ENCODE data around the gene KANSL1.
A peak's percentile ranks its signal among the peaks of the same experiment; 100 is the strongest.
"Not testable (repeated sequence)": the region's sequence is repeated elsewhere in the genome, so short reads cannot be mapped to it uniquely, and the experiment has no call there.

KANSL1 gene

GRCh38 chr17:46192439-46193150 is 634 bp downstream of the KANSL1 start:
- peak; percentile 73 for DNase-seq

DNA sequence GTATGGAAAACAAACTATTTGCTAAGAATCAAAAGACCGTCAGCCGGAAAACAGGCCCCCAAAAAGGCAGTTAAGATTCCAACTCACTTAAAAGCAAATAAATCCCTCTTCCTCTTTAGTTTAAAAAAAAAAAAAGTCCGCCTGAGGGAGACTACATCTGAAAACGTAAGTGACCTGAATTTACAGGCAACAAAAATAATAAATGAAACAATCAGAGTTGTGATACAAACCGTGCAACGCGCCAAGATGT is 1.1 kb downstream of the KANSL1 start:
- DNase-seq: no peak

- peak; percentile 51 for DNase-seq
Observed at GRCh38 chr17:46191322-46192188, 1.7 kb downstream of the KANSL1 start.

- DNase-seq: no peak
Observed at GRCh38 chr17:46190763-46191162, 2.5 kb downstream of the KANSL1 start.

DNA sequence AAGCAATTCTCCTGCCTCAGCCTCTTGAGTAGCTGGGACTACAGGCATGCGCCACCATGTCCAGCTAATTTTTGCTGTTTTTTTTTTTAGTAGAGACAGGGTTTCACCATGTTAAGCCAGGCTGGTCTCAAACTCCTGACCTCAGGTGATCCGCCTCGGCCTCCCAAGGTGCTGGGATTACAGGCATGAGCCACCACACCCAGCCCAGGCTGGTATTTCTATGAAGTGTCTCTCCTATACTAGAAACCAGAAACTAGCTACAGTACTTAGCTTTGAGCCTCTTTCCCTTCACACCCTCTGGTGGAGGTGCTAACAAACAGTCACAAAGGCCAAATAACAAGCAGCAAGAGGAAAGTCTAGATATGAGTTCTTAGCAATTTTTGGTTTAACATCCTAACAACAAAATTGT is 6.4 kb downstream of the KANSL1 start:
- peak; percentile 40 for DNase-seq

- DNase-seq: no peak
Observed at GRCh38 chr17:46184696-46185095, 8.5 kb downstream of the KANSL1 start.

DNA sequence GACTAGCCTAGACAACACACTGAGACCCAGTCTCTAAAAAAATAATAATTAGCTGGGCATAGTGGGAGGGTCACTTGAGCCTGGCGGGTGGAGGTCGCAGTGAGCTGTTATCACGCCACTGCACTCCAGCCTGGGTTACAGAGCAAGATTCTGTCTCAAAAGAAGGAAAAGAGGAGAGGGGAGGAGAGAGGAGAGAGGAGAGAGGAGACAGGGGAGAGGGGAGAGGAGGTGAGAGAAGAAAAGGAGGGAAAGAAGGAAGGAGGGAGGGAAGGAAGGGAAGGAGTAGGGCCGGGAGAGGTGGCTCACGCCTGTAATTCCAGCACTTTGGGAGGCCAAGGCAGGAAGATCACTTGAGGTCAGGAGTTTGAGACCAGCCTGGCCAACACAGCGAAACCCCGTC is 9.8 kb downstream of the KANSL1 start:
- DNase-seq: not testable (repeated sequence)

DNA sequence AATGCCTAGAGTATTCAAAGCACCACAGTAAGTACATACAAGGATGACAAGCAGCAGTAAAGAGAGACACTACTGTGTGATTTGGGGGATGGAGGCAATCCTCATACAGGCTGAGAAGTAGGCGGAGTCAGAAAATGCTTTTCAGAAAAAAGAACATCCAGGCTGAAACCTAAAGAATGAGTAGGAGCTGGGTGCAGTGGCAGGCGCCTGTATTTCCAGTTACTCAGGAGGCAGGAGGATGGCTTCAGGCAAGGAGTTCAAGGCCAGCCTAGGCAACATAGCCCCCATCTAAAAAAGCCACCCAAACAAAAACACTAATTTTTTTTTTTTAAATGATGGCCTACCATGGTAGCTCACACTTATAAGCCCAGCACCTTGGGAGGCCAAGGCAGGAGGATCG is 10.3 kb downstream of the KANSL1 start:
- no peak for DNase-seq

GRCh38 chr17:46181940-46182339 is 11.3 kb downstream of the KANSL1 start:
- DNase-seq: no peak

GRCh38 chr17:46181316-46181715 is 11.9 kb downstream of the KANSL1 start:
- not testable (repeated sequence) for DNase-seq

GRCh38 chr17:46180892-46181274 is 12.3 kb downstream of the KANSL1 start:
- DNase-seq: no peak

GRCh38 chr17:46180185-46180891 is 12.9 kb downstream of the KANSL1 start:
- DNase-seq: not testable (repeated sequence)

GRCh38 chr17:46179375-46179999 is 13.7 kb downstream of the KANSL1 start:
- DNase-seq: no peak

GRCh38 chr17:46178550-46179214 is 14.5 kb downstream of the KANSL1 start:
- DNase-seq: no peak

DNA sequence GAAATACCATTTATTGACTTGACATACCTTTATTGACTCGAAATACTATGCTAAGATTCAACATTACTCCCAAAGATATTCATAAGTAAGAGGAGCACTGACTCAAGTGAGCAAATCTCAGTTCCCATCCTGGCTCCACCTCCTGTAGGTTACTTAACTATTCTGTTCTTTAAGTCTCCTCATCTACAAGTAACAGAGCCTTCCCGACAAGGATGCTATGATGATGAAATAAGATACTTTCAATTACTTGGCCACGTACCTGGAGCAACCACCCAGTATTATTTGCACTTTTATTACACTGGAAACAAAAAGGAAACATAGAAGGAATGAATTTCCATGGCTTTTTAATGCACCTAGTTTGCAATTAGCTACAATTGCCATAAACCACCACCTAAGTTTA is 16.3 kb downstream of the KANSL1 start:
- no peak for DNase-seq

DNA sequence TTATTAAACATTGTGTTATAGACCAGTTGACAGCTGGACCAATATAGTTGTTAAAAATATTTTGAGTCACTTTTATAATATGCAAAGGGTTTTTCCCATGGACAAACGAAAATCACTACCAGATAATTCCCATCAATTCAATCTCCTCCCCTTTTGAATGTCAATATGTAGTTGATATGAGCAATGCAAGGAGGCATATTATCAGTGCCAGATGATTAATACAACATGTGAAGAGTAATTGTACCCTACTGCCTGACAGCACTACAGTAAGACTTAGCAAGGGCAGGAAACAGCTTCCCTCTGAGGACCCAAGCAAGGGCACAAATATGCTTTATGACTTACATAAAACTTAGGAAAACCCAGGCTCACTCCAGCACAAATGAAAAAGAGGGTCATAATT is 17.3 kb downstream of the KANSL1 start:
- DNase-seq: no peak

- no peak for DNase-seq
Observed at GRCh38 chr17:46173153-46173552, 20.1 kb downstream of the KANSL1 start.

DNA sequence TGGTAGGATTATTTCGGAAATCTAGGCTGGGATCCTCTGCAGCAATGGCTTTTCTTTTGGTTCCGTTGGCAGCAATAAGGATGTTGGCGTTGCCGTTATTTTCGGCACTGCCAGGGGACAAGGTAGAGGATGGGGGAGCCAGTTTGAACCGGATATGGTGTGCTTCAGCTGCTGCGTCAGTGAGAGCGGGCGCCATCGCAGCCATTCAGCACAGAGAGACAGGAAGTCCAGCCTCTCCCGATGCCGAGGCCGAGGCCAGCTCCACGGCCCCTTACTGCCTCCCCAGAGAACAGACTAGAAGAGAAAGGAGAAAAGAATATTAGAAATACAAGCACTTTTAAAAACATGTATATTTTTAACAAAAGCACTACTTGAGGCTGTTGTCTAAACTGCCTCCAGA is 21.3 kb downstream of the KANSL1 start:
- no peak for DNase-seq

DNA sequence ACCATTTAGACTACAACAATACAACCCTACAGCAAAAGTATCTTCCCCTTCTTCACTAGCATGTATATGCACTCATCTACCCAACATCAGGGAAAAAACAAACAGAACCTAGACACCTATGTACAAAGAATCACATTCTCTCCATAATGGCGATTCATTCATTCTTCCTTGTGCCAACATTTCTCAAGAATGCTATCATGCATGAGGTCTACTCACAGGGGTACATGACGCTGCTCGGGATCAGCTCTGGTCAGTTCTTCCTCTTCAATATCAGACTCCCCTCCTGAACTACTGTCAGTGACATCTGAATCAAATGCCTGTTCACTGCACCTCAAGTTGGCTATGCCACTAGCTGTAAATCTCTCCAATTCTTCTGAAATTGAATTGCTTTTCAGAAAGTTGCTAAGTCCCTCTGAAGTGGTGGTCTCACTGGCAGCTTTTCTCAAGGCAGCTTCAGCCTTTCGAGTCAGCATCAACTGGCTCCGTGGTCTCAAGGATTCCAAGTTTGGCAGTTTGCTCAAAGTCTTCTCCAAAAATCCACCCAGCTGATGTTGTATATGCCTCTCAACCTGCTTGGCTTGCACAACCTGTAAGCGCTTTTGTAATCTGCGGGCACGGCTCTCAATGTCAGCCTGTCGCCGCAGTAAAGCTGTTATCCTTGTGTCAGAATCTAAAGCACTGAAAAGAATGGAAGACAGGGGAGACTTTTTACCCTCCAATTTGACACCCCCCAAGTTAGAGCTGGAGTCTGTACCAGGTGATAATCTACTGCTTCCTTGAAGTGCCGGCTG is 22.4 kb downstream of the KANSL1 start:
- DNase-seq: no peak

DNA sequence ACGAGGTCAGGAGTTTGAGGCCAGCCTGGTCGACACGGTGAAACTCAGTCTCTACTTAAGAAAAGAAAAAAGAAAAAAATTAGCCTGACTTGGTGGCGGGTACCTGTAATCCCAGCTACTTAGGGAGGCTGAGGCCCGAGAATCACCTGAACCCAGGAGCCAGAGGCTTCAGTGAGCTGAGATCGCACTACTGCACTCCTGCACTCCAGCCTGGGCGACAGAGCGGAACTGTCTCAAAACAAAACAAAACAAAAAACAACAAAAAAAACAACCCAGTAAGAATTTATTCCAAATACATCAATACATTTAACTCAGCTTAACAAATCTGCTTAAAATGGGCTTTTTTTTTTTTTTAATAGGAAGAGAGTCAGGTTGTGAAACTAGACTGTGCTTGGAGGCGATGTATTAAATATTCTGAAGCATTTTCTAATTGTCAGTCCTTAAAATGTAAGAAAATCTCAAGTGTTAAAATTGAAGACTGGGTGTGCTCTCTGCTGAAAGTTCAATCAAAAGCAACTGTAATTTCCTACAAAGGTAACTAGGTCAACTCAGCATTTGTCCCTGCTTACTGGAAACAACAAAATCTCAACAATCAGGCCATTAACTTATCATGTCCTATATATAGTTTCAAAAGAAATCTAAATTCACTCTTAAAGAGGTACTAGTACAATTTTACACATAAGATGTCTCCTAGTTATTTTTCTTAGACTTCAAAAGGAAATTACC is 23.2 kb downstream of the KANSL1 start:
- no peak for DNase-seq

DNA sequence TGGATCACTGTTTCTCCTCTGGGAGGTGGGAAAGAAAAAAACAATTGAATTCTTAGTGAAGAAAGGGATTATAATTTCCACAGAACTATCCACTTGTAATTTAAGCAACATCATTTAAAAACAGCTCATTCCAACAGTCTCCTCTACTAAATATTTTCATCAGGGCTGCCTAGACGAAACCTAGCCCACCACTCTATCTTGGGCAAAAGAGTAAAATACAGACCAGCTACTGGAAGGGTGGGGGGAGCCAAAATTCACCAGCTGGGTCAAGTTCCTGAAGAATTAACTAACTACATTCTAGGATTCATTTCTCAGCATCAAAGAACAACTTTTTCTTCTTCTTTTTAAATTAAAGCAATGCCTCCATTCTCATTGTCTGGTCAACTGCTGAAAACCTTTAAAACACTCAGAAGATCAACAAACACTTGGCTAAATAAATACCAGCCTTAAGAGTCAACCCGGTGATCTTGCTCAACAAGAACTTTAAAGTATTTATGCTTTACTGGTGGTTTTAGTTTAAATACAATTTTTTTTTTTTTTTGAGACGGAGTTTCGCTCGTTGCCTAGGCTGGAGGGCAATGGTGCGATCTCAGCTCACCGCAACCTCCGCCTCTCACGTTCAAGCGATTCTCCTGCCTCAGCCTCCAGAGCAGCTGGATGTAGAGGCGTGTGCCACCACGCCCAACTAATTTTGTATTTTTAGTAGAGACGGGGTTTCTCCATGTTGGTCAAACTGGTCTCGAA is 25.2 kb downstream of the KANSL1 start:
- no peak for DNase-seq

Data from stimulated activated CD4-positive, alpha-beta T cell treated with anti-CD3 and anti-CD28 coated beads, Interleukin-15, amount 100 ng/mL, for 24 hours (primary cell).